Measurements from ENCODE around the gene CDH4. TPM values are rescaled to one million over a fixed set of nuclear protein-coding genes. Genes with fewer than 3 reads are reported as not detected.

CDH4 gene
- total and polyA plus RNA-seq, 2 of the 4 experiments (the other 2 are of a cell fraction), result 1.6 to 3.5 TPM

DNA sequence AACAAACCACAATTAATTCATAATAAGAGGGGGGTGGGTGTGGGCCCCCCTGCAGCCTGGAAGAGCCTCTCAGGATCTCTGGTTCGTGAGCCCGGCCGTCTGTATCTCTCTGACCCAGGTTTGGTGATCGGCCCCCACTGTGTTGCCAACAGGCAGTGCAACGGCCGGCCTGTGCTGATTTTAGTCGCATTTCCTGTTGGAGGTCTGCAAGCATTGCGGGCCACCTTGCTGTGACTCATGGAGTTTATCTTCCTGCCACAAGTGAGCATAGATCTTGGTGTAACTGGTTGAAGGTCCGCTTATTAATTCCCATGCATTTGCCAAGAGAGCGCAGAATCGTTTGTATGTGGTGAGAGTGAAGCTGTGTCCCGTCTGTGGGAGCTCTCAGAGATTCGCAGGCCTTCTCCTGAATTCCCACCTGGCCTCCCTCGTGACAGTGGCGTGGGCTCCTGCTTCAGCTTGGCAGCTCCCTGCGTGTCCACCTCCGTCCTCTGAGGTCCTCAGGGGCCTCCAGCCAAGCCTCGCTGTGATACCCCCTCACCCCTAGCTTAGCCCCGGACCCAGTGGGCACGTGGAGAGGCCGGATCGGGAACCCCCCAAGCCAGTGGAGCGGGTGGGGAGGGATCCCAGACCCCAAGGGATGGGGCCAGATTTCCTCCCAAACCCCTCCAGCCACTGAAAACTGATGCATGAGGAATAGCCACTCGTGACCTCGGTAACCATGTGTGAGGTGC, 269.8 kb downstream of the CDH4 start:
- Histone ChIP-seq H2AK9ac (replicated peaks; ENCODE audit: low read depth, low read length, poor library complexity) (no peak overlapping the region), H2BK5ac (ENCODE audit: low read depth, low read length, poor library complexity, severe bottlenecking) (no peak overlapping the region), H3K9ac (ENCODE audit: low read depth, low read length) (no peak overlapping the region), H3K27me3 (ENCODE audit: control insufficient read depth, insufficient read depth, low read length) (no peaks in the 10 kb centered on the region), H2BK120ac (ENCODE audit: low read depth, low read length) (no peak overlapping the region), H3K27ac (ENCODE audit: insufficient read depth, low read length) (no peak overlapping the region), H2AFZ (replicated peaks; ENCODE audit: low read length, poor library complexity) (no peak overlapping the region), H3K23ac (ENCODE audit: low read depth, low read length) (no peak overlapping the region), H3K36me3 (ENCODE audit: control insufficient read depth, insufficient read depth, low read length) (no peaks in the 10 kb centered on the region), H3K79me1 (ENCODE audit: low read depth in 1 of 2, low read length in 2 of 2) (no peaks in the 10 kb centered on the region; a peak in 1 of 4 replicates), H3K4ac (ENCODE audit: low read depth, low read length) (no peak overlapping the region), H2BK20ac (ENCODE audit: low read depth, low read length) (no peak overlapping the region), H3K14ac (replicated peaks; ENCODE audit: low read depth, low read length) (no peak overlapping the region), H3K9me1 (ENCODE audit: insufficient read depth, low read length) (no peaks in the 10 kb centered on the region; the same call in 1 of the 2 replicates), H3K9me3 (ENCODE audit: control insufficient read depth, insufficient read depth, low read length) (no peaks in the 10 kb centered on the region), H4K8ac (ENCODE audit: low read depth in 2 of 2, low read length in 2 of 2) (no peak overlapping the region), H4K5ac (ENCODE audit: low read depth, low read length) (no peak overlapping the region), H2AK5ac (ENCODE audit: low read depth, low read length) (no peak overlapping the region), H2BK15ac (ENCODE audit: low read depth, low read length) (no peak overlapping the region), H3K4me1 (ENCODE audit: control insufficient read depth, insufficient read depth, low read length) (peaks cover 4% of the 10 kb centered on the region; the same call in 1 of the 2 replicates), H3K4me2 (ENCODE audit: low read depth, low read length) (no peak overlapping the region), H4K91ac (ENCODE audit: insufficient read depth, low read depth, low read length) (no peak overlapping the region), H3K18ac (ENCODE audit: low read depth, low read length) (no peak overlapping the region), H4K20me1 (ENCODE audit: insufficient read depth, low read length) (peaks cover 4% of the 10 kb centered on the region; the same call in 1 of the 2 replicates), H3K4me3 (ENCODE audit: insufficient read depth, low read depth, low read length) (no peak overlapping the region), H3K56ac (ENCODE audit: extremely low read depth, insufficient read depth, low read length) (no peak overlapping the region)
- BruUV-seq (replicated peaks), result no TSS peak
- TF ChIP-seq MAZ (IDR thresholded peaks at IDR 0.05; ENCODE audit: borderline replicate concordance, low read depth, low read length) (no peak), BHLHE40 (IDR thresholded peaks at IDR 0.05; ENCODE audit: low read depth, low read length) (0 out of 2 replicates have a peak, but pooled peaks have one; percentile 18)
- WGBS, 2 experiments (ENCODE audit: extremely low coverage in 2 of 2, insufficient read length in 1 of 2), result no CpG with 5 or more reads among the region's 25 CpGs
- CTCF ChIA-PET, result no interaction called here
- POLR2A ChIA-PET (ENCODE audit: unreplicated experiment), result no interaction called here
- dilution Hi-C loops (cut with HindIII; ENCODE audit: low sequenced_read_pairs, unreplicated experiment), result no loop called here
- in situ Hi-C loops (cut with MboI; ENCODE audit: low sequenced_read_pairs), result no loop called here
- DNase-seq, result peak; percentile 42
- ATAC-seq (ENCODE audit: low read depth), result no peak
- intact Hi-C loops (cut with micrococcal nuclease), result no loop called here

Measured in IMR-90 (cell line).